Measurements from ENCODE around the gene AGT.
"Not testable (repeated sequence)": the region's sequence is repeated elsewhere in the genome, so short reads cannot be mapped to it uniquely, and the experiment has no call there.

Gene AGT

DNA sequence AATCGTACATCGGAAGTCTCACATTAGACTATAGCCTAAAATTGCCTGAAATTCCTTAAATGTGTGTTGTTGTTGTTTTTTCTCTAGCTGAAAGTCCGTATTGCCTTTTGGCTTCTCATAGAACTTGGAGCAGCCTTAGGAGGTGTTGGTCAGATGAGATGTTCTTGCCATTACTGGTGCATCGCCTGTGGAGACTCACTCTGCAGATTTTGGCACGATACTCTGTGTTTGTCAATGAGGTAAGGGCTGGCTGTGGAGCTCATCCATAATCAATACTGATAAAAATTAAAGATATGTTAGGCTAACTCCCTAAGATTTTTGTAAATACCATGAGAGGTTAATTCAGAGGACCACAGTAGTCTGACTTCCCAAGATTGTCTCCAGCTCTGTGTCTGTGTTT is 28.9 kb downstream of the AGT start:
- DNase-seq, result no peak

DNA sequence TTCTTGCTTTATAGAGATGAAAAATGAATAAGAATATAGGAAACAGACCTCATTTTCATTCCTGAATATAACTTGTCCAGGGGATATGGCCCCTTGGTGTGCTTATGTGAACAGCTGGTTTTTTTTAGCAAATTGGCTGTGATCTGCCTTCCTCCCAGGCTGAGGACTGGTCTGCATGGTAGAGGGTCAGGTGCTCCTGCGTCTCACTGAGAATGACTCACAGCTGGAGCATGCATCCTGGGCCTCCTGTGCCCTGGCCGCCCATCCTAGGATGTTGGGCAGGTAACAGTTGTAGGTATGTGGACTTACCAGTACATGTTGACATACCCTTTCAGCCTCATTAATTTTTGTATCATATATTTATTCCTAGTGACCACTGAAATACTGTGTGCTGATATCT is 29.8 kb downstream of the AGT start:
- no peak for DNase-seq

DNA sequence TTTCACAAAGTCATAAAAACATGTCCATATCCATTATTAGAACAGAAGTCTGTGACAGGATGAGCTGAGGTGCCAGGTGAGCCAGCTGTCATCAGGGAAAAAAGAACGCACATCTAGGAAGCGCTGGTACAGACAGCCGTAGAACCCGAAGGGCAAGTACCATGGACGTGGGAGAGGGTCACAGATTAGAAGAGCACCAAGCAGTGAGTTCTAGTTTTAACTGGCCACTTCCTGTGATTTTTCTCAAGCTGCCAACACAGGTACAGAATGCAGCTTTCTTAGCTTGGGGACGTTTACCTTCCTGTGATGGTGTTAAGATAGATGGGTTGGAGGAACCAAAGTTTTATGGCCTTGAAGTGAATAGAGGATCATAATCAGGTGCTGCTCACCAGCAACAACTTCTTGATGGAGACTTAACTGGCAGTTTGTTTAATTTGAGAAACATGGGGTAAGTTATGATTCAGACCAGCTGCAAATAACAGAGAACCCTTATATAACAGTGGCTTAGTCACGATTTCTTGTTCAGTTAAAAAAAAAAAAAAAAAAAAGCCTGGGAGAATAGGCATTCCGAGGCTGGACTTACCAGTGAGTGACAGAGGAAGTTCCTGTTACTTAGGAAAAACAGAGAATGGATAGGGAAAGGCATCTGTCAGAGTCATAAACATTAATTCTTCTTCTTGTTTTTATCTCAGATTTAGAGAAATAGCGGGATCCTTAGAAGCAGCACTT is 30.9 kb downstream of the AGT start:
- DNase-seq, result no peak

DNA sequence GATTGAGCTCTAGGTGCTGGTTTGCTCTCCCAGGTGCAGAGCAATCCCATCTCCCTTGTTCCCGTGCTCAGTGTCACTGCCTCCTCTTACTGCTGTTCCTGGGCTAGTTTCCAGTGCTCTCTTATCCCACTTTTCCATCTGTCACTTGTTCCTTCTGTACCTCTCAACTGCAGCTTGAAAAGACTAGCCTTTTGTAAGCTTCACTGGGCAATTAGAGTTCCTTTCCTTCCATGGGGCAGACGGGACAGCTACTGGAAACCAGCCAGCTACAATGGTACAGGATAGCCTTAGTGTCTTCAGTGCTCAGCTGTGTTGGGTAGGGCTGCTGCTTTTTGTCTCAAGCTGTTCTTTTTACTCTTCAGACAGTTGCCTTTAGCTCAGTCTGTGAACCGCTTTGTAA is 31.6 kb downstream of the AGT start:
- no peak for DNase-seq

DNA sequence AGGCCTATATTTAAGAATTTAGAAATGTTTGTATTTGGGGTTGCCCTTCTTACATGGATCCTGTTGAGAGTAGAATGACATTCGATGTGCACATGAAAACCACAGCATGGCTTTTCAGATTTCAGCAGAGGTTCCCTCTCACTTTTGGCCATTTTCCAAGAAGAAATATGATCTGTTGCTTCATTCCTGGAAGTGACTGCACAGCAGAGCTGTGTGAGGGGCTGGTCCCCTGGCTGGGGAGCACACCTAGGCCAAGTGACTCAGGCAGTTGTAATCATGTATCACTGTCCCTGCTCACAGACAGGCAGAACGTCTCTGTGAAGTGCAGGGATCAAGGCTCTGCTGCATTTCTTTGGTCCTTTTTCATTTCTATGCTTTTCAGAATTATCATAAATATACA is 32.3 kb downstream of the AGT start:
- peak; percentile 6 for DNase-seq

DNA sequence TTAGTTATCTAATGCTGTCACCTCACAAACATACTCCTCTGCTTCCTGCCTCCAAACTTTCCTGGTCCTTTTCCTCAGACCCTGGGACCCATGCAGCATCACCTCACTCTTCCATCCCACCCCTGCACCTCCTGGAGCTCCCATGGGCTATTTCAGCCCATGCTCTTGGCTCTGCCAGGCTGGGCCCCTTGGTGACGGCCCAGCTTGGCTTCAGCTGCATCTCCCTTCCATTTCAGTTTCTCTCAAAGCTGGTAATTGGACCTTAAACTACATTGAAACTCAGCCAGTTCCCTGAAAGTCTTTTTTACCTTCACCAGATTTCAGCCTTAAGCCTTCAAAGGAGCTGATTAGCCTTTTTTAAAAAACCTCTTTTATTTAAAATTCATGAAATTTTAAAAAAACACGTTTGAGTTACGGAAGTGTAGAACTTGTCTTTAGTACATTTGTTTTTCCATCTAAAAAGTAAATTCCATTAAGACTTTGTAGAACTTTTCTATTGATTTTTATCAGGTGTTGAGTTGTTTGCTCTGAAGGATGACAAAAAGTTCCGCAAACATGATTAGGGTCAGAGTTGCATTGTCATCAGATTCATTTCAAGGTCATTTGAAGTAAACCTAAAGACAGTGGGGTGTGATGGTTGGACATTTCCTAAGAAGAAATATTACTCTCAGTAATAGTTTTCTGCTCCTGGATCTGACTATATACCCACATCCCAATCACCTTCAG is 33.5 kb downstream of the AGT start:
- no peak for DNase-seq

DNA sequence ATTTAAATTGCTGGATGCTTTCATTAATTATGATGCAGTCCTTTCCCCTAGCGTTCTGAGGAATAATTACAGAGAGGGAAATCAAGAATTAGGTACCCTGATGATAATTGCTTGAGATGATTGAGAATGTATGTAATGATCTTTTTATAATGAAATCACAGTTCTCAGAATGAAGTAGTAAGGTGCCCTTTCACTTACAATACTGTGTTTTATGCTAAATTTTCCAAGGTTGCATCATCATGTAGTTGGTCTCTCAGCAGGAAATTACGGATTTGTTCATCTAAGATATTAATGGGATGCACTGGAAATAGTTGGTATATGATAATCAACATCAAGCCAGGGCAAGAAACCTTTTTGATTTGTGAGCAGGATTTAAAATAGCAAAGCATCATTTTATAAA is 34.1 kb downstream of the AGT start:
- no peak for DNase-seq

DNA sequence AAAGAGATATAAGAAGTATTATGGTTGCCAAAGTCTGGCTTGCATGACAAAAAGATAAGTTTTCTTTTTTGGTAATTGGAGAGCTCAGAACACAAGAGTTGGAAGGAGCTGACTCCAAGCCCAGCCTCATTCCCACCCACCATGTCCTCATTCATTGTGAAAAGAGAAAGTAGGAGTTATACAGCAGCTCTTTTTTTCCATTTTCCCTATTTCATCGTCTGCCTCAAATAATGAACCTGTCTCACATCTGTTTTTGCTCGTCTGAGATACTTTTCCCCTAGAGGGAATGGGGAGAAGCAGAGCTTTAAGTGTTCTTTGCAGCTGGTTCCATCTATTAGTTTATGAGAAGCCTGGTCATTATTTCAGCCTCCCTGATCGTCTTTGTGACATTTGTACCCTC is 34.7 kb downstream of the AGT start:
- no peak for DNase-seq

DNA sequence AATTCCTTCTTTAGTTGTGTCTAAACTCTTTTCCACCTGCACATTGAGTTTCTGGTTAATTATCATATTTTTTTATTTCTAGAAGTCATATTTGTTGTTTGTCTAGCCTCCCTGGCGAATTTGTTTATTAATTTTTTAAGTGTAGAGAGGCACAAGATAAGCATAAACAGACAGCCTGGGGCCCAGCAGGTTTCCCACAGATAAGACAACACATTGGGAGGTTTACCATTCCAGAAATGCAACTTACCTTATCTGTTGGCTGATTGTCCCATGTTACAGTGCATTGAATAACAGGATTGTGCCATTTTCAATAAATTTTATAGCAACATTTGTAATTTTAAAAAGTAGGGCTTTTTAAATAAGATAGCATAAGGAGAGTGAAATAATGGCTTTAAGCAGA is 36.7 kb downstream of the AGT start:
- DNase-seq, result no peak

DNA sequence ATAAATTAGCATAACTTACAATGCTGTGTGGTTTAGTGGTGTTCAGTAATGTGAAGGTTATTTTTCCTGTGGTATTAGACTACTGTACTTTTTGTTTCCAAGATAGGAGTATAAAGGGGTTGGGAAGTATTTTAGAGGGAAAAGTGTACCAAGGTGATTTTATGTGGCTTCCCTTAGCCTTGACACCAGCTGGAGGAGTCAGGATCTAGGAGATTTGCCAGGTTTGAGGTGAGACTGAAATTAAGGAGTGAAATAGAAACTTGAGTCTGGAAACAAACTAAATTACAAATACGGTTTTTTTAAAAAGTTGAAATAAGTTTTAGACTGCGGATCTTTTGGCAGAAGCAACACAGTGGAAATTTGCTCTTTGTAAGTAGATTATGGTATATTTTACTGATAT is 39.3 kb downstream of the AGT start:
- DNase-seq, result no peak

DNA sequence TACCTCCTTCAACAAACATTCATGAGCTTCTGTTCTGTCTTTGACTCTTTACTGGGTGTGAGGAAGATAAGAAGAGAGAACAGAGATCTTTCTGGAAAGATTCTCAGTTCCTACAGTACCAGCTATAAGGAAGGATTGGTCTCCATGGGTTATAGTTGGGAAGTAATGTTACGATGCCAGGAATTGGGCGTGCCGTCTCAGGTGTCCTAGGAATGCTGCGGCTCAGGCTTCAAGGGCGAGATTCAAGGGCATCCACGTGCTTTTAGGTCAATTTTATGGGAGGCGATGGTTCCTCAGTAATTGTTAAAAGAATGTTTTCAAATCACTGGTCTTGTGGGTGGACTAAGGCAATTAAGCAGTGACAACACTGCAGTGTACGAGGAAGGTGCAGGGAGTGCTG is 44.4 kb downstream of the AGT start:
- DNase-seq, result no peak

DNA sequence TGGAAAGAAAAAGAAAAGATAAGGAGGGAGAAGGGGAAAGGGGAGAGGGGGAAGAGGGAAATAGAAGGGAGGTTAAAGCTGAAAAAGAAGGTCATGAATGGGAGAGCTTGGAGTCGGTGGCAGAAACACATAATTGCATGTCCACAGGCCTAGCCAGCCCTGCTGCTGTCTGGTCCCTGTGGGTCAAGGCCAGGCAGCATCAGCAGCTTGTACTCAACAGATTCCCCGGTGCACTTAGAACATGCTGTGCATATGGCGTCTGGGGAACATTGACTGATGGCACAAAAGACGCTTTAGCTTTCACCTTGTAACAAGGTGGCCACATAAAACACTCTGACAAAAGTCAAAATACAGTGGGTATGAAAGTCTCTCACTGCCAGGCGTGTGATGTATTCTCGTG is 45.7 kb downstream of the AGT start:
- DNase-seq, result no peak

DNA sequence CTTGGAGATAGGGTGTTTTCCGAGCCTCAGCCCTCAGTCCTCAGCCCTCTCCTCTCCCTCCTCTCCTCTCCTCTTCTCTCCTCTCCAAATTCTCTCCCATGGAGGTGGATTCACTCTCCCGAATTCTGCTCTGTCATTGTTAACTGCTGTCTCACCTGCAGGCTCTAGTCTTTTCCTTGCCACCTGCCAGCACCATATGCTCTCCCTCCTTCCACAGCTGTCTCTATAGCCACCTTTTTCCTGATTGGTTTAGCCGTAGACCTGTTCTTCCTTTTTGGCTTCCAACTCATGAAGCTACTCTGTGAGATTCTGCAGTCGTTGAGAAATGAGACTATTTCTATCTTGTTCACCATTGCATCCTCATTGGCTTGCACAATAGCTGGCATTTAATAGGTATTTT is 51.9 kb downstream of the AGT start:
- DNase-seq, result no peak

DNA sequence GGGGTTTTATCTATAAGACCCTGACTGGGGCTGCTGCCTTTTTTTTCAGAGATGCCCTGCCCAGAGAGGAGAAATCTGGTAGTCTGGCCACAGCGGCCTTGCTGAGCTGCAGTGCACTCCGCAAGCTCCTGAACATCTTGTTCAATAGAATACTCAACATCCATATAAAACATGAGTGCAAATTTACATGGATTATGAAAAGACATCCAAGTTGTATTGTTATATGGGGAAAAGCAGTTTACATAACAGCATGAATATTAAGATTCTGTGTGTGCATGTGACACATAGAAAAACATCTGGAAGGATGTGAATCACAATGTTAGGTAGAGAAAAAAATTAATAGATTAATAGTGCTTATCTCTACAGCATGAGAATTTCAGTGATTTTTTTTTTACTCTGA is 55.2 kb downstream of the AGT start:
- DNase-seq, result no peak

DNA sequence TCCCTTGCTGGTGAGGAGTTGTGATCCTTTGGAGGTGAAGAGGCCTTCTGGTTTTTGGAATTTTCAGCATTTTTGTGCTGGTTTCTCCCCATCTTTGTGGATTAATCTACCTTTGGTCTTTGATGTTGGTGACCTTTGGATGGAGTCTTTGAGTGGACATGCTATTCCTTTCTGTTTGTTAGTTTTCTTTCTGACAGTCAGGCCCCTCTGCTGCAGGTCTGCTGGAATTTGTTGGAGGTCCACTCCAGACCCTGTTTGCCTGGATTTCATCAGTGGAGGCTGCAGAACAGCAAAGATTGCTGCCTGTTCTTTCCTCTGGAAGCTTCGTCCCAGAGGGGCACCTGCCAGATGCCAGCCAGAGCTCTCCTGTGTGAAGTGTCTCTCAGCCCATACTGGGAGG is 55.8 kb downstream of the AGT start:
- not testable (repeated sequence) for DNase-seq

DNA sequence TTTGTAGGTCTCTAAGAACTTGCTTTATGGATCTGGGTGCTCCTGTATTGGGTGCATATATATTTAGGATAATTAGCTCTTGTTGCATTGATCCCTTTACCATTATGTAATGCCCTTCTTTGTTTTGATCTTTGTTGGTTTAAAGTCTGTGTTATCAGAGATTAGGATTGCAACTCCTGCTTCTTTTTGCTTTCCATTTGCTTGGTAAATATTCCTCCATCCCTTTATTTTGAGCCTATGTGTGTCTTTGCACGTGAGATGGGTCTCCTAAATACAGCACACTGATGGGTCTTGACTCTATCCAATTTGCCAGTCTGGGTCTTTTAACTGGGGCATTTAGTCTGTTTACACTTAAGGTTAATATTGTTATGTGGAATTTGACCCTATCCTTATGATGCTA is 57.2 kb downstream of the AGT start:
- not testable (repeated sequence) for DNase-seq
